GM10248 (cell line): ENCODE results near the gene AGMO.
"Not testable (repeated sequence)": the region's sequence is repeated elsewhere in the genome, so short reads cannot be mapped to it uniquely, and the experiment has no call there.

Source experiments
- CTCF ChIA-PET: fragments of 300-600 bp; sonication (Branson Sonifier 250); formaldehyde crosslinking; extraction: SDS; loops from one replicate; lab custom pipeline; 2021; ENCODE audit warnings: antibody characterized with exemption; lab: Yijun Ruan, JAX
- POLR2A ChIA-PET: fragments of 350-650 bp; sonication (Branson Sonifier 250); formaldehyde crosslinking; extraction: SDS; loops from one replicate; lab custom pipeline; 2020; ENCODE audit warnings: antibody characterized with exemption; lab: Yijun Ruan, JAX
- DNase-seq: peaks from one replicate; pipeline ENCODE4 v3.0.0; 2012; ENCODE audit errors: extremely low spot score
- TF ChIP-seq, protein P1 (sequence below): IDR thresholded peaks from 2 replicates; pipeline ENCODE4 v1.5.1; 2012; ENCODE audit warnings: mild to moderate bottlenecking, low read depth; ENCODE audit errors: extremely low read depth, missing control alignments, control extremely low read depth

AGMO gene

DNA sequence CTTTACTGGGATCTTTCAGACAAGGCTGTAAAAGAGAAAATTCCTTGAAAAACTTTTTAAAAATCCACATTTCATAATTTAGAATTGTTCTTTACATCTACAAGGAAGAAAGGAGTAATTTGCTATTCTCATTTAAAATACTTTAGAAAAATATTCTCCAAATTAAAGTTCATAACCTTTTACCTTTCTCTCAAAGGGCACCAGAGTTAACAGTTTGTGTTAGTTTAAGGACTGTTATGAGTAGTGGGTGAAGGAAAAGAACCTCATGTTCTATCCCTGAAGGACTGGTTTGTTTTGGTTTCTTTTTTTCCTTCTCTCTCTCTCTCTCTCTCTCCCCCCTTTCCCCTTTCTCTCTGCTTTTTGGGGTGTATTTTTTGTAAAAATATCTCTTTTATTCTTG is 4.1 kb downstream of the AGMO start:
- ChIA-PET CTCF (interaction anchor here (1.3 kb wide), 1 partner anchor 12 kb away, joined by 3 read pairs; no protein-coding TSS in a partner anchor), POLR2A (no interaction called here)
- DNase-seq = no peak
- TF ChIP-seq, protein P1, sequence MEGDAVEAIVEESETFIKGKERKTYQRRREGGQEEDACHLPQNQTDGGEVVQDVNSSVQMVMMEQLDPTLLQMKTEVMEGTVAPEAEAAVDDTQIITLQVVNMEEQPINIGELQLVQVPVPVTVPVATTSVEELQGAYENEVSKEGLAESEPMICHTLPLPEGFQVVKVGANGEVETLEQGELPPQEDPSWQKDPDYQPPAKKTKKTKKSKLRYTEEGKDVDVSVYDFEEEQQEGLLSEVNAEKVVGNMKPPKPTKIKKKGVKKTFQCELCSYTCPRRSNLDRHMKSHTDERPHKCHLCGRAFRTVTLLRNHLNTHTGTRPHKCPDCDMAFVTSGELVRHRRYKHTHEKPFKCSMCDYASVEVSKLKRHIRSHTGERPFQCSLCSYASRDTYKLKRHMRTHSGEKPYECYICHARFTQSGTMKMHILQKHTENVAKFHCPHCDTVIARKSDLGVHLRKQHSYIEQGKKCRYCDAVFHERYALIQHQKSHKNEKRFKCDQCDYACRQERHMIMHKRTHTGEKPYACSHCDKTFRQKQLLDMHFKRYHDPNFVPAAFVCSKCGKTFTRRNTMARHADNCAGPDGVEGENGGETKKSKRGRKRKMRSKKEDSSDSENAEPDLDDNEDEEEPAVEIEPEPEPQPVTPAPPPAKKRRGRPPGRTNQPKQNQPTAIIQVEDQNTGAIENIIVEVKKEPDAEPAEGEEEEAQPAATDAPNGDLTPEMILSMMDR = no peak

DNA sequence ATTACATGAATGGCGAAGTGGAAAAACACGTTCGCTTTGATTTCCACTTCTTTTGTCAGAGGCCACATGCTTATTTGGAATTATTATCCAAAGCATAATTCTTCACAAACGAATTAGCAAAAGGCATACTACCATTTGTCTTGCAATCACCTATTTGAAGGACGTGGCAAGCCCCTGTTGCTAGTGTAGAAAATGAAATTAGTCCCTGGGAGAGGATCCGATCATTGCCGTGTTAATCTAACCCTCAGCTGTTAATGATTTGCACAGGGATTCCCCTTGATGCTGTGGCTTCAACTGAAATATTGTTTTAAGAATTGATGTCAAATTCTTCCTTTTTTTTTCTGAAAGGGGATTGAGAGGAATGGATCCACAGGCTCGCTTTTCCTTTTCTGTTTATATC is 4.6 kb downstream of the AGMO start:
- no peak for DNase-seq
- CTCF ChIA-PET = no interaction called here

DNA sequence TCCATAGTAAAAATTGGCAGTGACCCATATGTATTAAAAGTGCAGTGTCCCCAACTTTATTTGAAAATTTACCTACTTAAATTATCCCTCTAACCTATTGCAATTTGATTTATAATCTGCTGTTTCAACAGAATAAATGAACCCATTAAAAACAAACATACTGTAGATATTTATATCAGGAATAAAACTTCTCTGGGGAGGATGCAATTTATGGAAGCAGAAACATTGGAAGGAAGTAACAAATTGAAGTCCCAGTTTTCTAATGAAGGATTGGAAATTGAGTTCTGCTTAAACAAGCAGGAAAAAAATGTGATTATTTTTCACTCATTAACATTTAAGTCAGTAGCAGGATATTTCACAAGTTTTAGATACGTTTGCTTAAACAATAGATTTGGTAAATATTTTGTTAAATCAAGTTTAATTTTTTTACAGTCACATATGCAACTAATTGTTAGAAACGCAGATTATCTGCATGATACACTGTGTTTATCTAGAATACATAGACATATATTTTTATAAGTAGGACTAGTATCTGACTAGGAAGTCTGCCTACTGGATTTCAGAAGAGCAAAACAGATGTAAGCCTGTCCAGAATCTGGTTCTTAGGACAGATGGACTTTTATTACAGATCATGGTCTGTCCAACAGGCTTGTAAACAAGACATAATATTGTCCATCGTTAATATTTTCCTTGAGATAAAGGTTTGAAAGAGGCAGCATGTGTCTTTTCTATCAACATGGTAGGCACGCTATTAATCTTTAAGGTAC is 5.3 kb downstream of the AGMO start:
- TF ChIP-seq, protein P1 = no peak
- CTCF ChIA-PET = no interaction called here
- POLR2A ChIA-PET = no interaction called here
- no peak for DNase-seq

More for the DNA sequence above, 4.6 kb downstream of the AGMO start:
- TF ChIP-seq, protein P1 = no peak
- POLR2A ChIA-PET = no interaction called here

DNA sequence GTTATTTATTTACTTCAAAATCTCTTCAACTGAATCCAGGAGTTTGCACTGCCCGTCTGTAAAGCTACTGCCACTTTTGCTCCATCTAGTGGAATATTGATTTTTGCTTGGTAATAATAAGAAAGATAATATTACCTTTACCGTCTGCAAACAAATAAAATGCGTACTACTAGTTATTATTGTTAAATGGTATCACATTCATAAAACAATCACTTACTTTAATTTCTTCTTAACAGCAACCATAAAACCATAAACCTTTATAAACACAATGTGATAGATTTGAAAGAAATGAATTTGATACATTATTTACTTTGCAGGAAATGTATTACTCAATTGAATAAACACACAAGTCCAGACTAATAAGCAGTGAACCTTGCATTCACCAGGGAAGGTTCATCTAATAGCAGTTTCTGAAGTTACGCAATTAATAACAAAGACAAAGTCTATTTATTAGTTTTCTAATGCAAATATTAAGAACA is 6.4 kb downstream of the AGMO start:
- ChIA-PET POLR2A (no interaction called here), CTCF (no interaction called here)
- TF ChIP-seq, protein P1 = no peak
- DNase-seq = no peak

DNA sequence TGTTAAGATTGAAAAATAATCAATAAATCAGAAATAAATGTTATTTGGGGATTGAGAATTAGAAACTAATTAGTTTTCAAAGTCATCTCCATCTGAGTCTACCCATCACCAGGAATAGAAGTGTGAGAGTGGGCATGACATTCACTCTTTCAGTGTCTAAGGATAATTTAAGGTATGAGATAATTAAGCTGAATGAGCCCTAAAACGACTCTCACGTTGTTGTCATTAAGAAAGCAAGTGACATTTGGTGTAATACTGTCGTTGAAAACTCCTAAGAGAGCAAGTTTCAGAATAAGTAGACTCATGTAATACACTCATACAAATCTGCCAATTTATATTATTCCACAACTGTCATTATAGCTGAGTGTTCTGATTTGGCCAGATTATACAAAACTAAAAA is 7.1 kb downstream of the AGMO start:
- TF ChIP-seq, protein P1 = no peak
- ChIA-PET POLR2A (no interaction called here), CTCF (interaction anchor here (1.1 kb wide), 1 partner anchor 14 kb away, joined by 3 read pairs; no protein-coding TSS in a partner anchor)
- DNase-seq = no peak

DNA sequence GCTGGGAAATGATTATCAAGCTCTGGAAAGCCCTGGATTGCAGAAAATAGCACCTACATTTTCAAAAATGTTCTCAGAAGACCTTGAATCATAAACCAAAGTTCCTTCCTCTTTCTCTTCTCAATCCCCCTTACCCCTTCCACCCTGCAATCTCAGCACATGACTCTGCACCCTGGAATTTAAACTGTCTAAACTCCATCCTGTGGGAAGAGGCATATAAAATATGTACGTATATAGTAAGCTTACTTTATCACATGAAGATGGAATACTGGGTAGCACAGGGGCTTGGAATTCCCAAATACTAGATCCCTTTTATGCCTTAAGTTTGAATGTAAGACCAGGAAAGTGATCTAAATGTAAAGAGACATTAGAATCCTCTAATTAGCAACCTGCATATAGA is 7.7 kb downstream of the AGMO start:
- TF ChIP-seq, protein P1 = no peak
- no peak for DNase-seq
- POLR2A ChIA-PET = no interaction called here
- CTCF ChIA-PET = interaction anchor here (1.1 kb wide), 1 partner anchor 13 kb away, joined by 3 read pairs; no protein-coding TSS in a partner anchor

DNA sequence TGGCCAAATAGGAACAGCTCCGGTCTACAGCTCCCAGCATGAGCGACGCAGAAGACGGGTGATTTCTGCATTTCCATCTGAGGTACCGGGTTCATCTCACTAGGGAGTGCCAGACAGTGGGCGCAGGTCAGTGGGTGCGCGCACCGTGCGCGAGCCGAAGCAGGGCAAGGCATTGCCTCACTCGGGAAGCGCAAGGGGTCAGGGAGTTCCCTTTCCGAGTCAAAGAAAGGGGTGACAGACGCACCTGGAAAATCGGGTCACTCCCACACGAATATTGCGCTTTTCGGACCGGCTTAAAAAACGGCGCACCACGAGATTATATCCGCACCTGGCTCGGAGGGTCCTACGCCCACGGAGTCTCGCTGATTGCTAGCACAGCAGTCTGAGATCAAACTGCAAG is 14.5 kb downstream of the AGMO start:
- CTCF ChIA-PET, DNase-seq, POLR2A ChIA-PET: not testable (repeated sequence)
